Measurements from ENCODE around the gene NACC2.

NACC2 gene

DNA sequence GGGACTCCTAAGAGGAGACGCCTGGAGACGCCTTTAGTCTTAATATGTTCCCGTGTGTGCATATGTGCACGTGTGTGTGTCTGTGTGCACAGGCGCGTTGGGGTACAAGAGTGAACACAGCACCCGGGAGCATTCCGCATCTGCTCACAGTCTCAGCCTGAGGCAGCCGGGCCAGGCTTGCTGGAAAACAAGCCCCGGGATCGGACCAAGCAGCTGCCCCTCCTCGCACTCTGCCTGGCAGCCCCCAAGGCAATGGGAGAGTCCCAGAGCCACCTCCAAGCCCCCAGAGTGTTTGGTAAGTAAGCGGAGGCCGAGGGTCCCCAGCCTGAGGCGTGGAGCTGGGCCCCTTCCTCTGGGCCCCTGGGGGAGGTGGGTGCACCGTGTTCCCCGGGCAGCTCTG, 106.6 kb downstream of the NACC2 start:
- ATAC-seq, result no peak
- TF ChIP-seq TOX (CRISPR knock-in tag; IDR thresholded peaks at IDR 0.05; ENCODE audit: borderline replicate concordance), result no peak
- no peak for TF ChIP-seq PATZ1 (CRISPR knock-in tag; IDR thresholded peaks at IDR 0.05; ENCODE audit: borderline replicate concordance)
- no peak for TF ChIP-seq ZNF70 (CRISPR knock-in tag; IDR thresholded peaks at IDR 0.05)
- TF ChIP-seq, protein P1, sequence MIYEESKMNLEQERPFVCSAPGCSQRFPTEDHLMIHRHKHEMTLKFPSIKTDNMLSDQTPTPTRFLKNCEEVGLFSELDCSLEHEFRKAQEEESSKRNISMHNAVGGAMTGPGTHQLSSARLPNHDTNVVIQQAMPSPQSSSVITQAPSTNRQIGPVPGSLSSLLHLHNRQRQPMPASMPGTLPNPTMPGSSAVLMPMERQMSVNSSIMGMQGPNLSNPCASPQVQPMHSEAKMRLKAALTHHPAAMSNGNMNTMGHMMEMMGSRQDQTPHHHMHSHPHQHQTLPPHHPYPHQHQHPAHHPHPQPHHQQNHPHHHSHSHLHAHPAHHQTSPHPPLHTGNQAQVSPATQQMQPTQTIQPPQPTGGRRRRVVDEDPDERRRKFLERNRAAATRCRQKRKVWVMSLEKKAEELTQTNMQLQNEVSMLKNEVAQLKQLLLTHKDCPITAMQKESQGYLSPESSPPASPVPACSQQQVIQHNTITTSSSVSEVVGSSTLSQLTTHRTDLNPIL (CRISPR knock-in tag; IDR thresholded peaks at IDR 0.05; ENCODE audit: low read depth), result no peak
- TF ChIP-seq CSDC2 (CRISPR knock-in tag; IDR thresholded peaks at IDR 0.05), result no peak
- TF ChIP-seq, protein P2, sequence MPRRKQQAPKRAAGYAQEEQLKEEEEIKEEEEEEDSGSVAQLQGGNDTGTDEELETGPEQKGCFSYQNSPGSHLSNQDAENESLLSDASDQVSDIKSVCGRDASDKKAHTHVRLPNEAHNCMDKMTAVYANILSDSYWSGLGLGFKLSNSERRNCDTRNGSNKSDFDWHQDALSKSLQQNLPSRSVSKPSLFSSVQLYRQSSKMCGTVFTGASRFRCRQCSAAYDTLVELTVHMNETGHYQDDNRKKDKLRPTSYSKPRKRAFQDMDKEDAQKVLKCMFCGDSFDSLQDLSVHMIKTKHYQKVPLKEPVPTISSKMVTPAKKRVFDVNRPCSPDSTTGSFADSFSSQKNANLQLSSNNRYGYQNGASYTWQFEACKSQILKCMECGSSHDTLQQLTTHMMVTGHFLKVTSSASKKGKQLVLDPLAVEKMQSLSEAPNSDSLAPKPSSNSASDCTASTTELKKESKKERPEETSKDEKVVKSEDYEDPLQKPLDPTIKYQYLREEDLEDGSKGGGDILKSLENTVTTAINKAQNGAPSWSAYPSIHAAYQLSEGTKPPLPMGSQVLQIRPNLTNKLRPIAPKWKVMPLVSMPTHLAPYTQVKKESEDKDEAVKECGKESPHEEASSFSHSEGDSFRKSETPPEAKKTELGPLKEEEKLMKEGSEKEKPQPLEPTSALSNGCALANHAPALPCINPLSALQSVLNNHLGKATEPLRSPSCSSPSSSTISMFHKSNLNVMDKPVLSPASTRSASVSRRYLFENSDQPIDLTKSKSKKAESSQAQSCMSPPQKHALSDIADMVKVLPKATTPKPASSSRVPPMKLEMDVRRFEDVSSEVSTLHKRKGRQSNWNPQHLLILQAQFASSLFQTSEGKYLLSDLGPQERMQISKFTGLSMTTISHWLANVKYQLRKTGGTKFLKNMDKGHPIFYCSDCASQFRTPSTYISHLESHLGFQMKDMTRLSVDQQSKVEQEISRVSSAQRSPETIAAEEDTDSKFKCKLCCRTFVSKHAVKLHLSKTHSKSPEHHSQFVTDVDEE (CRISPR knock-in tag; IDR thresholded peaks at IDR 0.05), result no peak

GRCh38 chr9:135987838-135988404, 107.2 kb downstream of the NACC2 start:
- ATAC-seq, result no peak

DNA sequence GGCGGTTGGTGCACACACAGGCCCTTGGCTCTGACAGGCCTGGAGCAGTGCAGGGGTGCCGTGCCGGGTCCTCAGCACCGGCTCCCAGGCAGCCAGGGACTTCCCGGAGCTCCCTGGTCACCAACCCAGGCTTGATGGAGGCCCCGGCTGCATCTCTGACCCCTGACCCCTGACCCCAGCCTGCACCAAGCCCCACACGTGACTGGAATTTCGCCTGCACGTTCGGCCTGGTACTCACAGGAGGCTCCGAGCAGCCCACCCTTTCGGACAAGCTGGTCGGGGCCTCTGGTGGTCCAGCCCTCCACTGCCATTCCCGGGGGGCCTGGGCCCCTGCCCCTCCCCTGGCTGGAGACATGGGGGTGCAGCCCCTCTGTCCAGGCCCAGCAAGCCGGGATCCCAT, 108.5 kb downstream of the NACC2 start:
- ATAC-seq, result no peak
- TF ChIP-seq OSR1 (CRISPR knock-in tag; IDR thresholded peaks at IDR 0.05), result no peak
- no peak for TF ChIP-seq CSDC2 (CRISPR knock-in tag; IDR thresholded peaks at IDR 0.05)
- no peak for TF ChIP-seq TOX (CRISPR knock-in tag; IDR thresholded peaks at IDR 0.05; ENCODE audit: borderline replicate concordance)
- no peak for TF ChIP-seq ZC3H10 (CRISPR knock-in tag; IDR thresholded peaks at IDR 0.05)
- TF ChIP-seq TCF4 (CRISPR knock-in tag; IDR thresholded peaks at IDR 0.05; ENCODE audit: borderline replicate concordance), result no peak
- no peak for TF ChIP-seq GLIS3 (CRISPR knock-in tag; IDR thresholded peaks at IDR 0.05)
- TF ChIP-seq RARB (CRISPR knock-in tag; IDR thresholded peaks at IDR 0.05), result no peak

More at GRCh38 chr9:135987838-135988404, 107.2 kb downstream of the NACC2 start:
- no peak for TF ChIP-seq ARNTL (CRISPR knock-in tag; IDR thresholded peaks at IDR 0.05; ENCODE audit: borderline replicate concordance, low read depth)
- no peak for TF ChIP-seq ZNF8 (CRISPR knock-in tag; IDR thresholded peaks at IDR 0.05)
- no peak for TF ChIP-seq ISL1 (CRISPR knock-in tag; IDR thresholded peaks at IDR 0.05)
- TF ChIP-seq ZFP30 (CRISPR knock-in tag; IDR thresholded peaks at IDR 0.05), result no peak
- TF ChIP-seq ESRRG (CRISPR knock-in tag; IDR thresholded peaks at IDR 0.05), result no peak
- no peak for TF ChIP-seq RARB (CRISPR knock-in tag; IDR thresholded peaks at IDR 0.05)
- TF ChIP-seq, protein P3, sequence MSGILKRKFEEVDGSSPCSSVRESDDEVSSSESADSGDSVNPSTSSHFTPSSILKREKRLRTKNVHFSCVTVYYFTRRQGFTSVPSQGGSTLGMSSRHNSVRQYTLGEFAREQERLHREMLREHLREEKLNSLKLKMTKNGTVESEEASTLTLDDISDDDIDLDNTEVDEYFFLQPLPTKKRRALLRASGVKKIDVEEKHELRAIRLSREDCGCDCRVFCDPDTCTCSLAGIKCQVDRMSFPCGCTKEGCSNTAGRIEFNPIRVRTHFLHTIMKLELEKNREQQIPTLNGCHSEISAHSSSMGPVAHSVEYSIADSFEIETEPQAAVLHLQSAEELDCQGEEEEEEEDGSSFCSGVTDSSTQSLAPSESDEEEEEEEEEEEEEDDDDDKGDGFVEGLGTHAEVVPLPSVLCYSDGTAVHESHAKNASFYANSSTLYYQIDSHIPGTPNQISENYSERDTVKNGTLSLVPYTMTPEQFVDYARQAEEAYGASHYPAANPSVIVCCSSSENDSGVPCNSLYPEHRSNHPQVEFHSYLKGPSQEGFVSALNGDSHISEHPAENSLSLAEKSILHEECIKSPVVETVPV (CRISPR knock-in tag; IDR thresholded peaks at IDR 0.05), result no peak
- no peak for TF ChIP-seq SNAI2 (CRISPR knock-in tag; IDR thresholded peaks at IDR 0.05)
- TF ChIP-seq POU6F1 (CRISPR knock-in tag; IDR thresholded peaks at IDR 0.05; ENCODE audit: borderline replicate concordance, low read depth), result no peak
- TF ChIP-seq OSR1 (CRISPR knock-in tag; IDR thresholded peaks at IDR 0.05), result no peak
- TF ChIP-seq TOX (CRISPR knock-in tag; IDR thresholded peaks at IDR 0.05; ENCODE audit: borderline replicate concordance), result no peak
- TF ChIP-seq, protein P2 (CRISPR knock-in tag; IDR thresholded peaks at IDR 0.05), result no peak
